Suppressor macrophage treated with lipopolysaccharide for 1 hour (primary cell): Measurements from ENCODE around the gene EPB41L2.
"Not testable (repeated sequence)": the region's sequence is repeated elsewhere in the genome, so short reads cannot be mapped to it uniquely, and the experiment has no call there.

ENCODE experiments used
- DNase-seq, 3 donors: peaks; one replicate each; pipeline ENCODE4 v3.0.0-alpha.2; 2020 to 2022

The EPB41L2 gene

DNA sequence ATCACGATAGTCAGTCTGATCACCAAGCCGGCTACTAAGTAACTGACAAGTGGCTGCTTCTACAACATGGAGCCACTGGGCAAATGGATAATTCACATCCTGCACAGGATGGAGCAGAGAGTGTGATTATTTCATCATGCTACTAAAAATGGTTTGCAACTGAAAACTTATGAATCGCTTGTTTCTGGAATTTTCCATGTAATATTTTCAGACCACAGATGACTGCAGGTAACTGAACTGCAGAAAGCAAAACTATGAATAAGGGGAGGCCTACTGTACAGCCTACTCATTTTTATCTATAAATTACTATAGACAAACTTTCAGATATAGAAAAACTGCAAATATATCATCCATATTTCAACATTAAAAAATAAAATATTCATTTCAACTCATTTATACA lies 91.5 kb downstream of the EPB41L2 start:
- DNase-seq, result no peak

DNA sequence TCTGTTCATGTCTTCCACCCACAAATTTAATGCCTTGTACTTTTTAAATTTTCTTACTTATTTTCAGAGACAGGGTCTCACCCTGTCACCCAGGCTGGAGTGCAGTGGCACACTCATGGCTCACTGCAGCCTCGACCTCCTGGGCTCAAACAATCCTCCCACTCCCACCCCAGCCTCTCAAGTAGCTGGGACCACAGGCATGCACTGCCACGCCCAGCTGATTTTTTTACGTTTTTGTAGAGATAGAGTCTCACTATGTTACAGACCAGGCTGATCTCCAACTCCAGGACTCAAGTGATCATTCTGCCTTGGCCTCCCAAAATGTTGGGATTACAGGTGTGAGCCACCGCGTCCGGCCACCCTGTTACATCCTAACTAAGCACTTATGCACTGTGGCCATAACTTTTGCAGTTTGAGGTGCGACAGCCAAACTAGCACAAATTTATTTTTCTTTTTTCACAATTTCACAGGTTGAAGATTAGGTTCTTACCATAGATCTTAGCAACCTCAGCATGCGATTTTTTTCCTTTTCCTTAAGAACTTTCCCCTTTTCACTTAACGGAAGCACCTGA lies 92.1 kb downstream of the EPB41L2 start:
- no peak for DNase-seq

DNA sequence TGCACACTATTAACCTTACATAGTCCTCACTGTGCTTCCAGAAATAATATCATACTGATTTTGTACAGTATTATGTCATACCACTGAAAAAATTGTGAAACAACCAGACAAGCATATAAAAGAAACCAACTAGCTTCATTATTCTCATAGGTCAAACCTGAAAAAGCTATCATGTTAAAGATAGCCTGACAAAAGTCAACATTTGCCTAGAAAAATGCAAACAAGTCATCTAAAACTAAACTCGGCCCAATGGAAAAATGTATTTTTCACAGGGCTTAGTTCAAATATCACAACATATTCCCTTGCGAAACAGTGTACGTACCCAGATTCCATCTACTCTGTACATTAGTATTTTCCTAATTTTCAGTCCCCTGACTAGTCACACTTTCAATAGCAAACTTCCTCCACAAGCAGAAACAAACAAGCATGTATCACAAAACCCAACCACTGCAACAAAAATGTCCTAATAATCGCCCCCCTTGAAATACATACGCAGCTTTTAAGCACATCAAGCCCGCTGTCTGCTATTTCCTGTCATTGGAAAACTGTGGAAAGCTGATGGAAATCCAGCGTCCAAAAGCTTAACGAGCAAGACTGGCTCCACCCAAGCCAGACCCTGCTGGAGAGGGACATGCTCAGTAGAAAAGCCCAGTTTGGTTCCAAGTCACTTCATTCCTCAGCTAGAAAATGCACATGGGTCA lies 93.1 kb downstream of the EPB41L2 start:
- DNase-seq, result peak; percentile 3 to 36 (median 20)

DNA sequence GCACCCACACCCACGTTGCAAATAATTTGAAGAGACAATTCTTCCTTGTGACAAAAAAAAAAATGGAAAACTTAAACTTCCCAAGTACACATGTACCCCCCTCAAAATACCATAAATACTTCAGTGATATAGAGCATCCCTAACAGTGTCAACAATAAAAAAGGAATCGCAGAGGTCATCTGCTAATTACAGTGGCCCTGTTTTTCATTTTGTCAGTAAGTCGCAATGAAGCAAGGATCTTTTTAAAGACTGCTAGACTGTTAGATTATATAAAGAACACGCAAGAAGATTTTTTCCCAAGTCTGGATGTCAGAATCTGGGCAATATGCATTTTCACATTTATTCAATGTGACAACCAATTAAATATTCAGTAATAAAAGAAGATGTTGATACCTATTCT lies 93.9 kb downstream of the EPB41L2 start:
- no peak for DNase-seq

DNA sequence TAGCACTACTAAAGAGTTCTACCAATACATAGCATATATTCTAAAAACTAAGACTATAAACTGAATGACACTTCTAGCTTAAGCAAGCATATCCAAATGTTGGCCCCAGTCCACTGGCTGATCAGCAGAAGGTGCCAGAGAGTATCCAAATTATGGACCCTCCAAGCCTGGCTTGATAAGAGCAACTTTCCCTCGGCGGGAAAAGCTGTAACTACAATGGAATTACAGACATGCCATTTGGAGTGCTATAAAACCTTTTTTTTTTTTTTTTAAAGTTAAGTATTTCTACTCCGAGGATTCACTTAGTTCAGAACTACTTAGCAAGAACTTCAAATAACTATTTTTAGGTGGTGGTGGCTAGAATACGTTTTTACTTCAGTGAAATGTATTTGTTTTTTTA lies 94.6 kb downstream of the EPB41L2 start:
- DNase-seq, result no peak

DNA sequence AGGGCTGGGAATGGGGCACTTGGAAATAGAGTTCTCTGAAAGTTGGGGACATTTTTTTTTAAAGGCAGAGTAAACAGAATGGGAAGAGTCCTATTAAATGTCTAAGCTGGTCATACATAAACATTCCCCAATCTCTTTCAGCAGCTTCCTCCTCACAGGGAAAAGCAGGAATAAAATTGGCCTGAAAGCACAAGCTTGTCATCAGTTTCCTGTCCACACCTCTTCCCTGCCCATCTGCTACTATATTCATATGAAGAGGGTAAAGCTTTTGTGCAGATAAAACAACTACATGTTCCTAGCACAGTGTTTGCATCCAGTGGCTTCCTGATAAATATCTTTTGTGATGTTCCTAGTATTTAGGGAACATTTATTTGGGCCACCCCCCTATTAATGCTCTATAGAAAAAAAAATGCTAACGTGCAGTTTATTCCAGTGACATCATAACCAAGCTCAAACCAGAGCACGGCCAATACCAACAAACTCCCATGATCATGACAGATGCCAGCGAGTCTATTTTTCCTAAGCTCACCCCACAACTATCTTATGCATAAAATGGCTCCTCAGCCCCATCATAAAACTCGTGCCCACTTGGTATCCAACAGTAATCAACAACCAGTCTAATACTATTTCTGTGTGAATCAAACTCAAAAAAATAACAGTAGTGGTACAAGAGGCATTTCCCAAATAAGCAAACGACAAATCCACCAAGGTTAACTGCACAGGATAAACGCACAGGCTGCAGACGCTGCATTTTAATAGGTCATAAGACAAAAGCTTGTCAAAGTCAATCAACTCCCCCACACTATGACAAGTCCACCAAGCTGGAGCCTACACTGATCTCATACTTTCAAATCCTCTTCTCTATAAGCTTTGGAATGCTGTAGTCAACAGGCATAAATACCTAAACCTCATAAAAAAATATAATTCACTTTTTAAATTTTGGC lies 95.3 kb downstream of the EPB41L2 start:
- peak; percentile 25 to 42 (median 29) for DNase-seq

DNA sequence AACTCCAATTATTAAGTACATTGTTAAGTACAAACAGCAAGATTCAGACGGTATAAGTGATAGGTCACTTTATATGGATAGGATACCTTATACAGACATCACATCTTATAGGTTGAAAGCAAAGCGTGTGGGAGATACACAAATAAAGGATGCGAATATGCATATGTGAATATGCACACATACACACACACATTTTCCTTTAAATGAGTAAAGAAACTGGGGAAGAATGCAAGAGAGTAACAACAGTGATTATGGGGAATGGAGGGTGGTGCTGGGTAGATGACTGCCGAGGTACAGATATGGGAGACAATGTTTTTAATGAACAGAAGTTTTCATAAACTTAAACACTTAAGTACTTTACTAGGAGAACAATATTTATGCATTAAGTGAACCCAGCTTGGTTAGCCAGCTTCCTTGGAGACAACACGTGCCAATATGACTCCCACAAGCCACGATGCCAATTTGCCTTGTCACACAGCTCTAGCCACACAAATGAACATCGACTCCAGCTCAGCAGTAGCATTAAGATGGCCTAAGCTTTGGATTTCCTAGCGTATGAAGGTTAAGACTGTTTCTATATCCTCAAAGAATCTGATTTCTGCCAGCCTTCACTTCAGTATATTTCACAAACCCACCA lies 96.6 kb downstream of the EPB41L2 start:
- no peak for DNase-seq

DNA sequence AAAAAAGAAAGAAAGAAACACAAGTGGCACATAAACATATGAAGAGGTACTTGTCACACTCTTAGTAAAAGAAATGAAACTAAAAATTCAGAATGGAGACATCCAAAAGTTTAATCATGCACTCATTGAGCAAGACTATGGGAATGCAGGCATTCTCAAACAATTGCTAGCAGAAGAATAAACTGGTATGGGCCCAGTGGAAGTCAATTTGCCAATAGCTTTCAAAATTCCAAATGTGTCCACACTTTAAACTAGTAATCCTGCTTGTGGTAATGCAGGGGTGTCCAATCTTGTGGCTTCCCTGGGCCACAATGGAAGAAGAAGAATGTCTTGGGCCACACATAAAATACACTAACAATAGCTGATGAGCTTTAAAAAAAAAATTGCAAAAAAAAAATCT lies 97.4 kb downstream of the EPB41L2 start:
- DNase-seq, result peak in 1 of 3 donors; percentile 4

DNA sequence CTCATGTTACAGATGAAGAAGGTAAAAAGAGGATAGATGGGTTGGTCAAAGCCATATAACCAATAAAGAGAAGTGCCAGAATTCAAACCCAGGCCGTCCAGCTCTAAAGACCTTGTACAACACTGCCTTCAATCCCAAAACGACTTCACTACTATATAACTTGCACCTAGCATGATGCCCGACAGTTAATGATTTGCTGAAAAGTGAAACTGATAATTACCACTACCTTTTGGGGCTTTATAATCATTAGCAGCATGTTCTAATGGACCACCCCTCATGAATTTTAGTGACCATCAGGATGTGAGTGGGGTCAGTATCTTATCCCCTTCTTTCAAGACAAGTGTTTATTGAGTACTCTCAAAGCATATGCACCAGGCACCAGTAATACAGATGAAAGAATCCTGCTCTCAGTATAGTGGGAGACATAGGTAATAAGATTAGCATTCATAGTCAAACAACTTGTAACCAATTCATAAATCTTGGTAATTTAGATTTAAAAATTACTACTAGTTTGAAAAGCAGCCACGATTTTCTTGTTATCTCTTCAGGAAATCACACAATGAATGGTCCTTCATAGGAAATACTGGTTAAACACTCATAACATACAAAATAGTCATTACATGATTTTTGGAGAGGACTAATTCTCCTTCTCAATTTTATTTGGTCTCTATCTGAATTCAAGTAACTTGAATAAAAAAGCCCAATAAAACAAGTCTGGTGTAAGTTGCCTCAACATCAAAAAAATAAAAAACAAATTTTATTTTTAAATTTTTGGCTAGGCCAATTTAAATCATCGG lies 98.0 kb downstream of the EPB41L2 start:
- DNase-seq, result no peak

DNA sequence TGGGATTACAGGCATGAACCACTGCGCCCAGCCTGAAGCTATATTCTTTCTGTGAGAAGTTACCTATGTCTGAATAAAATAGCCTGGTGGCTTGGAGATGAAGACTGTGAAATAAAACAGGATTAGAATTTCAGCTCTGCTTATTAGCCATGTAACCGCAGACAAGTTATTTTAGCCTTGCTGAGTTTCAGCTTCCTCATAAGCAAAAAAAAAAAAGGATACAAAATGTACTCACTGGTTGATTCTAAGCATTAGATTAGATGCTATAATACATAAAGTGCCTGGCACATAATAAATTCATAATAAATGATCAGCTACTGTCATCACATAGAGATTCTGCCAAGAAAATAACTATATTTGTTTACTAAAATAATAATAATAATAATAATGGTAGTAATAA lies 98.8 kb downstream of the EPB41L2 start:
- no peak for DNase-seq

DNA sequence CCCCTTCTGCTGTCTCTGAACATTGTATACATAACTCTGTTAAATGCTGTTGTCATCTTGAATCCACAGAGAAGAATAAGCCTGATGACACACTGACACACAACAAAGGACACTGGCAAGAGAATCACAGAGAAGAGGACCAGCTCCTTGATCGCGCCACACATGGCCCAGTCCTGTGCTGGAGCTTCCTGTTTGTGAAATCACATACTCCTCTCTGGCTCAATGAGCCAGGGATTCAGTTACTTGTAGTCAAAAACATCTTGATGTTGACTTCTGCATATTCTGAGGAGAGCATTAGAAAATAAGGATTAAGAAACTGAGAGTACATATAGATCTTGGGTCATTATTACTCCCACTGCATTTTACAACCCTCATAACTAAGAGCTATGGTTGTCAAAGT lies 100.1 kb downstream of the EPB41L2 start:
- peak; percentile 27 to 34 (median 34) for DNase-seq

DNA sequence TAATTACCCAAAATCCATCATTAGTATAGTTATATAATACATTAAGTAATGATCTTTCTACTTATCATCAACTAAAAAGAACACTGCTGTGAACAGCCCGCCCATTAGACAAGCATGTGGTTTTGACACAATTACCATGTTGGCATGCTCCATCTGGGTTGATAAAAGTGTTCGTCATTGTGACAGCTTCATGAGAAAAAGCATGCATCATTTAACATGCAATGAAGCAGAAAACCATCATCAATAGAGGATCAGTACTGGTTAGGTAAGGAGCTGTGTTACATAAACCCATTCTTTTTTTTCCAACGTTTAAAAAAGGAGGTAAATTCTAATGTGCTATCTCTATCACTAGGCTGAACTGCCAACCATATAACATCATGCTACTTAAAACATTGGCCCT lies 101.9 kb downstream of the EPB41L2 start:
- DNase-seq, result no peak

DNA sequence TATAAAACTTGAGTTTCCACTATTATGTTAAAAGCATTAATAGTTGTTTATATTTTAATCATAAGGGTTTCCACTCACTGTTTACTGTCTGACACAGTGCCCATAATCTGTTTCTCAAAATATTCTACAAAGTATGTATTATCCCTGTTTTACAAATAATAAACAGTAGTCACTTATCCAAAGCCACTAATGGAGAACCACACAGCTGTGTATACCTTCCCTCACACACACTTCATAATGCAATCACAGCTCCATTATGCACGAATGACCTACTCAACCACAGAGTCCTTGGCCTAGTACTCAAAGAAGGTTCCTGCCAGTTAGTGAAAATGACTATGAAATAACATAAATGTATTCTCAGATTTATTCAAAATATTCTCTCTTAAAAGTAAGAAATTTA lies 103.1 kb downstream of the EPB41L2 start:
- DNase-seq, result no peak

DNA sequence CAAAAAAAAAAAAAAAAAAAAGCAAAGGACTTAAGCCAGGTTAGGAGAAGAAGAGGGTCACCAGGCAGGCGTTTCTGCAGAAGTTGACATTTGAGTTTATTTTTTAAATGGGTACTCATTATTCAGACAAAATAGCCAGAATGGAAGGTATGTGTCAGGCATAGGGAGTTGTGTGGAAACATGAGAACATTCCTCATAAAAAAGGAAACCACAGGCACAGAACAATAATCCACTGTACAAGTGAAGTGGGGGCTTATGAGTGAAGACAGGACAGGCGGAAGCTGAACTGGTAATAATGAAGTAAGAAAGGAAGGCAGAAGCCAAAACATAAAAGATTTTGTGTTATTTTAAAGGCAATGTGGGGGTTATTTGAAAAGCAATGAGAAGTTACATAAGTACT lies 104.6 kb downstream of the EPB41L2 start:
- no peak for DNase-seq

DNA sequence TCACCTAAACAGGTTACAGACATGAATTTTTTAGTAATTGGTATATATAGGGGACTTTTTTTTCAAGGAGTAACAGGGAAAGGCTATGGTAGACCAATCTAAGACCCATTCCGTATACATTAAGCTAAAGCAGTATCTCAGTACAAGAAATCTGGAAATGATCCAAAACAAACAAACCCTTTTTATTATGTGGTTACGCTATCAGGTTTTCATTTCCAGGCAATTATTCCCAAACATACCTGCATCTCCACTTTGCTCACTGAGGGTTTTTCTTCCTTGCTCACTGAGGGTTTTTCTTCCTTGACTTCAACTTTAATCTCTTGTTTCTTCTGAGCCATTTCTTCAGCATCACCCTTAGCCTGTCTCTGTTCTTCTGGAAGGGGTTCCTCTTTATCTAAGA lies 107.3 kb downstream of the EPB41L2 start:
- no peak for DNase-seq

DNA sequence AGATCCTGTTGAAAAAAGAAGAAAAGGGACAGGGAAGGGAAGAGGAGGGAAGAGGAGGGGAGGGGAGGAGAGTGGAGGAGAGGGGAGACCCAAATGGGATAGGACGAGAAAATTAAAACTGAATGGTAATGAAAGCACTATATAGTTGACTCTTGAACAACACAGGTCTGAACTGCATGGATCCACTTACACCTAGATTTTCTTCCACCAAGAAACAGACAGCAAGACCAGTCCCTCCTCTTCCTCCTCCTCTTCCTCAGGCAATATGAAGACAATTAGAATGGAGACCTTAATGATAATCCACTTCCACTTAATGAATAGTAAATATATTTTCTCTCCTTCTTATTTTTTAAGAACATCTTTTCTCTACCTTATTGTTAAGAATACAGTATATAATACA lies 113.5 kb downstream of the EPB41L2 start:
- no peak for DNase-seq

DNA sequence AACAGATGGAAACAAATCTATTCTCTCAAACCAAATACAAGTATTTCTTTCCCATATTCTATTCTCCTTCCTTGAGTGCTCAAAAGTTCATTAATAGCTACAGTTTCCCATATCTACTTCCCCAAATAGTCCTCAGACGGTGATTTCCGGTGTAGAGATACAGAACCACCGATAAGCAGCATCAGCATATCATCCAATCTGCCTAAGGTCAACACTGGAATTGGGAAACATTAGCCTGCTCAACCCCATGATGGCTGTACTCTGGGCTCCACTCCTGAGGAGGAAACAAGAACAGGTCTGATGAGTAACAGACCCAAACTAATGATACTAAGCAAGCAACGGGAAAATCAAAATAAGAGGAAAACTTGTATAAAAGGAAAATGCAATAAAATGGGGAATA lies 115.6 kb downstream of the EPB41L2 start:
- DNase-seq, result peak; percentile 28 to 40 (median 30)

DNA sequence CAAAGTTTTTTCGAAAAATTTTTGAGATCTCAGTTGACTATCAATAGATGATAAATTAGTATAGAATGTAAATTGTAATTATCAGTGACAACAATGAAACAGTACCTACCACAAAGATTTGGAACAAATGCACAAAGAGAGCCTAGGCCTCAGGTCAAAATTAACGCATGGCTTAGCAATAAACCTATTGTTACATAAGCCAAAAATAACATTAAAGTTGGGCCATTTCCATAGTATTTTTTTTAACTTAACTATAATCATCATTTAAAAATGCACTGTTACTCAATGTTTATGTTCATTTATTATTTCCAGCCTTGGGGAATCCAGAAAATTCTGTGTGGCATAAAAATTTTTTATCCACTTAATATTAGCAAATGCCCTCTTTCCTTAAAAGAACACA lies 117.0 kb downstream of the EPB41L2 start:
- no peak for DNase-seq

DNA sequence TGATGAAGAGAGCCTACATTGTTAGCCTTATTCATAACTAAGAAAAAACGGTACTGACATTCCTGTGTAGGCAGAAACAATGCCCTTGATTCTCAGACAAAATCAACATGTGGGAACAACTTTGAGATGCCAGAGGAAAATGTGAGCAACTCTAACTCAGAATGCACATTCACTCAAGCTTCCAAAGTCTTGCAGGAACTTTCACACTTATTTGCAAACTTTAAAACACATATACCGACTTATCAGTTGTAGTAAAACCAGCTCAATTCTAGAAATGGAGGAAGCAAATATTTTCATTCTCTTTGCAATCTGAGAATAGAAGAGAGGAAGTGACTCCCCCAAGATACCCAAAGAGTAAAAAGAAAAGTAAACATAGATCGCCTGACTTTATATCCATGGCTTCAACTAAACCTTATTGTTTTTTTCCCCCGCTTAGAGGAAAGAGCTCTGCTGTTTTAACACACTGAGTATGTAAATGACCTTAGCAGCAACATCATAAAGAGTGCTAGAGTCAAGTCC lies 117.6 kb downstream of the EPB41L2 start:
- no peak for DNase-seq

DNA sequence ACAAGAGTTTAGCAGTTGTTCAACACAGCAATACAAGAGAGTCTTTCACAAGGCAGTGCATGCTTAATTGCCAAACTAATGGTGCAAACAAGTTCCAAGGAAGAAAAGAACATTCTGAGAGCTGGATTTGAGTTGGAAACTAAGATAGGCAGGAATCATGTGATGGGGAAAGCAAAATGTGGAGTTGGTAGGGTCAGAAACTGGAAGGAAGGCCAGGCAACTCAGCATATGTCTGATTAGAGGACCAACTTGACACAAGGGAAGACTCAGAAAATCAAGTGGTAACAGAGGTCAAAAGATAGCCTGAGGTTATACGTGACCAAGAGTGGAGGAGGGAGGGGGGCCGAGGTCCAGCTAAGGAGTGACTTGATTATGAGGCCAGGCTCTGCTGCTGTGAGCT lies 118.6 kb downstream of the EPB41L2 start:
- no peak for DNase-seq

DNA sequence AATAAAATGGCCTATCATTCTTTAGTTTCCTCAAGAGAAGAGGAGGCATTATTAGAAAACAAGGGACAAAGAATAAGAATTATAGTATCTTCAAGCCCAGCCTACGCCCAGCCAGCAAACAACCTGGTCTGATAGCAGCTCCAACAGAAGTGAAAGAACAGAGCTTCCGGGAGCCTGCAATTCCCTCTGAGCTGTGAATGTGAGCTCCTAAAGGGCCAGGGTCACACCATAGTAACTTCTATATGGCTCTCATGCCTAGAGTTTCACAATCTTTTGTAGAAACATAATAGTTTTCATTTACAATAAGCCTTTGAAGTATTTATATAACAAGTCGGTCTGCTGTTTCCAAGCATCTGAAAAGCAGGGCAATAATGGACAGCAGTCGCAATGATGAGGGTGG lies 119.3 kb downstream of the EPB41L2 start:
- DNase-seq, result no peak

DNA sequence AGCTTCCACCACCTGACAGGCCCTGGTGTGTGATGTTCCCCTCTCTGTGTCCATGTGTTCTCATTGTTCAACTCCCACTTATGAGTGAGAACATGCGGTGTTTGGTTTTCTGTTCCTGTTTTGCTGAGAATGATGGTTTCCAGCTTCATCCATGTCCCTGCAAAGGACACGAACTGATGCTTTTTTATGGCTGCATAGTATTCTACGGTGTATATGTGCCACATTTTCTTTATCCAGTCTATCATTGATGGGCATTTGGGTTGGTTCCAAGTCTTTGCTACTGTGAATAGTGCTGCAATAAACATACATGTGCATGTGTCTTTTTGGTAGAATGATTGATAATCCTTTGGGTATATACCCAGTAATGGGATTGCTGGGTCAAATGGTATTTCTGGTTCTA lies 120.3 kb downstream of the EPB41L2 start:
- not testable (repeated sequence) for DNase-seq
